ENCODE results near the gene KCNIP1. TPM values are rescaled to one million over a fixed set of nuclear protein-coding genes. Genes with fewer than 3 reads are reported as not detected.

KCNIP1 gene
- total RNA-seq, 8 experiments from 2014 or later, result 0.80 to 35.0 (median 14.5) TPM; not detected in 2

DNA sequence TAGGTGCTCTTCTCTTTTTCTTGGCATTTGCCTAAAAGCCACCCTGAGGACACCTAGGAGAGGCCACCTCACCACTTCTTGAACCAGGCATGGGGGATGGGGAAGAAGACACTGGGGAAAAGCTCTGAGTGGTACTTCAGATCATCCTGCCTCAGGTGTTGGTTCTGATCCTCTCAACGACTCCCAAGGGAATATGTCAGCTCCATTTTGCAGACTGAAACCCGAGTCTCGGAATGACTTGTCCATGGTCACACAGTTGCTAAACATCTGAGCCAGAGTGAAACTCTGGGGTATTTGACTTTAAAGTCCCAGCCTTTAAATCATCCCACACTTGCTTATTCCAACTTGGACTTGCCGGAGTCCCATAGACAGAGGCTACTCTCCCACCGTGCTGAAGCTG lies 159.1 kb downstream of the KCNIP1 start:
- no peak for ATAC-seq (replicated peaks in 6 of 8)
- in situ Hi-C loops (cut with MboI; ENCODE audit: low pct_unique_long_range_greater_than_20kb in 2 of 9, low sequenced_read_pairs in 9 of 9, unreplicated experiment in 9 of 9), result no loop called here

DNA sequence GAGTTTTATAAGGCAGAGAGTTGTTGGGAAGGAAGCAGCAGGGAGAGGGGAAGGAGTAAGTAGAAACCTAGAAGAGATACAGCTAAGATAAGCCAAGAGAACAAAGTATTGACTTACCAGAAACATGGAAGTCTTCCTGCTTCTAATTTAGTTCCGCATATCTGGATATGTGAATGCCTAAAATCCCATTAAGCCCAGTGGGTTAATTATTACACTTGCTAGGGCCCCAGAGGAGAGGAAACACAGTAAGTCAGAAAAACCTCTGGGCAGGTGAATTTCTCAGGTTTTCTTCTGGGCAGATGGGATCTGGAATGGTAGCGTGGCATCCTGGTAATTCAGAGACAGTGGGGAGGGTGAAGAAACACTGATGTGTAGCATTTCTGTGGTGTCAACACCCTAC lies 175.0 kb downstream of the KCNIP1 start:
- in situ Hi-C loops (cut with MboI; ENCODE audit: low pct_unique_long_range_greater_than_20kb in 2 of 9, low sequenced_read_pairs in 9 of 9, unreplicated experiment in 9 of 9), result no loop called here
- no peak for ATAC-seq (replicated peaks in 6 of 8)
- WGBS, 10 experiments, result 21 to 91% (median 68%) methylated on average over 1 to 2 of the region's 2 CpGs; no CpG with 5 or more reads in 2 of the 10 experiments

More for the DNA sequence above, 159.1 kb downstream of the KCNIP1 start:
- 43 to 100% (median 85%) methylated on average over 1 to 5 of the region's 5 CpGs; no CpG with 5 or more reads in 2 of the 10 experiments for WGBS, 10 experiments
- Histone ChIP-seq H3K4me3 (no peak overlapping the region), H3K27ac (no peak overlapping the region), H3K4me1 (replicated peaks in 1 of 2) (peaks cover 0 to 5% of the 10 kb centered on the region in 2 donors)

DNA sequence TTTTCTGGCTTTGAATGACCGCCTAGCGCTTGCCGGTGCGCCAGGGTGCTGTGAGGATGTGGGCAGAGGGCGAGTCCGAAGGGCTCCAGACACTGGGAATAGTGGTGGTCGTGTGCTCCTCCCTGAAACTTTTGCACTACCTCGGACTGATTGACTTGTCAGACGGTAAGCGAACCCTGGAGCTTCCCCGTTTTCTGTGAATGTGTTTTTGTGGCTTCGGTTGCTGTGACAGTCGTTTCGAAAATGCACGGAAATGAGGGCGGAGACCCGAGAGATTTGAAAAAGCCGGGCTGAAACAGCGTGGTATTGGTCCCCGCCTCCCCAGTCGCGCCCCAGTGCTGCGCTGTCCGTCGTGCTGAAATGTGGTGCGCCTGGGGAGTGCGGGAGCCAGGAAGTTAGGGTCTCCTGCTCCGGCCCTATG lies 177.2 kb downstream of the KCNIP1 start:
- in situ Hi-C loops (cut with MboI; ENCODE audit: low pct_unique_long_range_greater_than_20kb in 2 of 9, low sequenced_read_pairs in 9 of 9, unreplicated experiment in 9 of 9), result no loop called here
- peak; percentile 72 to 100 (median 80) for ATAC-seq (replicated peaks in 6 of 8)
- Histone ChIP-seq H3K4me1 (replicated peaks in 1 of 2) (no peaks in the 10 kb centered on the region), H3K4me3 (no peak overlapping the region), H3K27ac (no peak overlapping the region)
- WGBS, 10 experiments, result 0 to 21% (median 0%) methylated on average over 2 to 18 of the region's 28 CpGs; no CpG with 5 or more reads in 1 of the 10 experiments

More for the DNA sequence above, 175.0 kb downstream of the KCNIP1 start:
- no peak overlapping the region for H3K4me3 ChIP-seq
- no peaks in the 10 kb centered on the region for H3K4me1 ChIP-seq (replicated peaks in 1 of 2)
- no peak overlapping the region for H3K27ac ChIP-seq

DNA sequence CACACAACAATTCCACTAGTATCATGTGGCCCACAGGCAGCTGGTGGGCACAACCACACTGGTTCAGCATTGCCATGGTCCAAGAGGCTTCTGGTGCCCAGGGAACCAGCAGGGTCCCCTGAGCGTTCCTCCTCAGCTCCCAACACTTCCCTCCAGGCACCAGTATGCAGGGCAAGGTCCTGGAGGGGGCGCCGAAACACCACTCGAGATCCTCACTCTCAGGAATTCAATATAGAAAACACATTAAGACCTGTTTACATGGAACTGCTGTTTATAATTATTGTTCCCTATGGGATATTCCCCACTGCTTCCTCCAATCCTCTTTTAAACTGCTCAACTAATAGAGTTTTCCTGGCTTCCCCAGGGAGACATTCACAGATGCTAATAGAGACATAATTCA lies 187.8 kb downstream of the KCNIP1 start:
- Histone ChIP-seq H3K27ac (no peak overlapping the region), H3K4me1 (replicated peaks in 1 of 2) (peaks cover 2 to 41% of the 10 kb centered on the region in 2 donors), H3K4me3 (no peak overlapping the region)
- 0 to 48% (median 20%) methylated on average over 1 to 4 of the region's 4 CpGs; no CpG with 5 or more reads in 5 of the 10 experiments for WGBS, 10 experiments
- in situ Hi-C loops (cut with MboI; ENCODE audit: low pct_unique_long_range_greater_than_20kb in 2 of 9, low sequenced_read_pairs in 9 of 9, unreplicated experiment in 9 of 9), result no loop called here
- ATAC-seq (replicated peaks in 6 of 8), result peak in 5 of 8 experiments; percentile 69 to 90 (median 86)

DNA sequence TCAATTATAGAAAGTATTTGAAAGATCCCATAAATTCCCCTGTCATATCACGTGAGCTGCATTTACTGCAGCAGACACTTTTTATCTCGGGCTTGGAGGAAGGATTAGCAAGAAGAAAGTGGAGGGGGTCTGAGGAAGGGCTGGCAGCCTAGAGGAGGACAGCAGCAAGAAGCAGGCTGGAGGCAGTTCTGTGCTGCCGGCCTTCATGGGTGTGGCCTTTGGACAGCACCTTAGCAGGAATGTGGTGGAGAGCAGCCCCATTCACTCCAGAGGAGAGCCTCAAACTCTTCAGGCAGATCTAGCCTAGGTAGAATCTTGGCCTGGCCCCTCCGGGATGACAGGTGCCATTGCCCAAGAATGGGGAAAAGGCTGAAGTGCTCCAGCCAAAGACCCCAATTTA lies 189.9 kb downstream of the KCNIP1 start:
- H3K4me1 ChIP-seq (replicated peaks in 1 of 2), result peaks cover 2 to 53% of the 10 kb centered on the region in 2 donors
- no peak overlapping the region for H3K4me3 ChIP-seq
- WGBS, 10 experiments, result 0 to 83% (median 45%) methylated on average over 1 to 3 of the region's 4 CpGs; no CpG with 5 or more reads in 4 of the 10 experiments
- ATAC-seq (replicated peaks in 6 of 8), result peak in 3 of 8 experiments; percentile 39 to 65 (median 44)
- H3K27ac ChIP-seq, result no peak overlapping the region
- in situ Hi-C loops (cut with MboI; ENCODE audit: low pct_unique_long_range_greater_than_20kb in 2 of 9, low sequenced_read_pairs in 9 of 9, unreplicated experiment in 9 of 9), result no loop called here

DNA sequence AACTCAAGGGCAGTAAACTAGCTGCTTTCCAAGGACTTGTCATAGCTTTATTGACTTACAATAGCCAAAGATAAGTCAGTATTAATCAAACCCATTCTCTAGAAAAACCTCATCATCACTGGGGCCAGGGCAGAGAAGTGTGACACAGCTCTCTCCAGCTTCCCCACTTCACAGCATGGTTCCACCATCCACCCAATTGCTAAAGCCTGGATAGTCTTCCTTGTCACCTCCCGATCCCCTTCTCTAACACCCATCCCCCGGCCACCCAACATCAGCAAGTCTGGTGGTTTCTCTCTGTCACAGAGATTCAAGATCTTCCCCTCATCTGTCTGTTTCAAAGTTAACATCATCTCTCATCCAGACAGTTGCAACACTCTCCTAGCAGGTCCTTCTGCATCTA lies 191.1 kb downstream of the KCNIP1 start:
- Histone ChIP-seq H3K4me3 (no peak overlapping the region), H3K4me1 (replicated peaks in 1 of 2) (peaks cover 2 to 53% of the 10 kb centered on the region in 2 donors), H3K27ac (no peak overlapping the region)
- no peak for ATAC-seq (replicated peaks in 6 of 8)
- WGBS, 10 experiments, result 0 to 90% (median 62%) methylated on average over 1 to 2 of the region's 2 CpGs; no CpG with 5 or more reads in 3 of the 10 experiments
- in situ Hi-C loops (cut with MboI; ENCODE audit: low pct_unique_long_range_greater_than_20kb in 2 of 9, low sequenced_read_pairs in 9 of 9, unreplicated experiment in 9 of 9), result no loop called here

DNA sequence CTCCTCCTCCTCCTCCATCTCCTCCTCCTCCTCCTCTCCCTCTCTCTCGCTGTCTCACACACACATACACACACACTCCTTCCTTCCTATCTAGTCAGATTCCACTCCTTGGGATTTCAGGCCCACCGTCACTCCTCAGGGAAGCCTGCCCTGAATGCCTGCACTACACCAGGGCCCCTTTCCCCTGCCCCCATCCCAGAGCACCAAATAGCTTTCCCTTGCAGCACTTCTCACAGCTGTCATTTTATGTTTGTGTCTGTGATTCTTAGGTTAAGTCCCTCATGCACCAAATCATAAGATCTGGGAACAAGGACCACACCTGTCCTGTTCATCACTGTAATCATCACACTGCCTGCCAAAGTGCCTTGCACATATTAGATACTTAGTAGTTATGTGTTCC lies 193.2 kb downstream of the KCNIP1 start:
- WGBS, 10 experiments, result no CpG with 5 or more reads among the region's 2 CpGs
- H3K4me1 ChIP-seq (replicated peaks in 1 of 2), result peaks cover 0 to 46% of the 10 kb centered on the region in 2 donors
- H3K27ac ChIP-seq, result no peak overlapping the region
- ATAC-seq (replicated peaks in 6 of 8), result no peak
- in situ Hi-C loops (cut with MboI; ENCODE audit: low pct_unique_long_range_greater_than_20kb in 2 of 9, low sequenced_read_pairs in 9 of 9, unreplicated experiment in 9 of 9), result no loop called here
- no peak overlapping the region for H3K4me3 ChIP-seq

DNA sequence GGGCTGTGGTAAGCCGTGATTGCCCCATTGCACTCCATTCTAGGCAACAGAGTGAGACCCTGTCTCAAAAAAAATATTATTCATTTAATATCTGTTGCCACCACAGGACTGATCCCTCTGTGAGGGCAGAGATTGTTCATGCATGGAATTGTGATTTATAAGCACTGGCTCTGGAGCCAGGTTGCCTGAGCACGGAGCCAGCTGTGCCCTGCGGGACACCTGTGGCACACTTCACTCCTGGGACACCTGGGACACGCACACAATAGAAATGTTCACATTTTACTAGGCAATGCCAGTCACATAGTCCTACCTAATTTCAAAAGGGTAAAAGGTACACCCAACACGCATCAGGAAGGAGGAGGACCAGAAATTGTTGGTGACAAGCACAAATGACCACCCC lies 196.7 kb downstream of the KCNIP1 start:
- in situ Hi-C loops (cut with MboI; ENCODE audit: low pct_unique_long_range_greater_than_20kb in 2 of 9, low sequenced_read_pairs in 9 of 9, unreplicated experiment in 9 of 9), result no loop called here
- no peak overlapping the region for H3K4me3 ChIP-seq
- no peak for ATAC-seq (replicated peaks in 6 of 8)

DNA sequence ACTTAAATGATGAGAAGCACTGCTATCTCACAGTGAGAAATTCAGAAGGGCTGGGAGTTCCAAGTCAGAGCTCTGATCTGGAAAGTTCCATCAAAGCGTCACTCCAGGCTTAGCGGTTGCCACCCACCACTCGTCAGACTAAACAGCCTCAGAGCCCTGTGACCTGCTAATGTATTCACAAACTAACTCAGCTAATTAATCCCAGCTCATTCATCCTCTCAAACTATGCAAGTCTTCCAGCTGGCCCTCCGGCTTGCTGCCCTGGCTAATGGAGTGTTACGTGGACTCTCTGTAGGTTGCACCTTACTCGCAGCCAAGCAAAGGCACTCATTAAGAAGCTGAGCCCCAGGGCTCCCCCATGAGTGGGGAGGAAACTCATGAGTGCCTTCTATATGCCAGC lies 197.5 kb downstream of the KCNIP1 start:
- peak in 7 of 8 experiments; percentile 32 to 81 (median 53) for ATAC-seq (replicated peaks in 6 of 8)
- 0 to 100% (median 57%) methylated on average over 1 to 5 of the region's 6 CpGs; no CpG with 5 or more reads in 2 of the 10 experiments for WGBS, 10 experiments
- in situ Hi-C loops (cut with MboI; ENCODE audit: low pct_unique_long_range_greater_than_20kb in 2 of 9, low sequenced_read_pairs in 9 of 9, unreplicated experiment in 9 of 9), result no loop called here
- H3K4me1 ChIP-seq (replicated peaks in 1 of 2), result peaks cover 4 to 41% of the 10 kb centered on the region in 2 donors
- no peak overlapping the region for H3K27ac ChIP-seq
- no peak overlapping the region for H3K4me3 ChIP-seq

More for the DNA sequence above, 196.7 kb downstream of the KCNIP1 start:
- peaks cover 4 to 33% of the 10 kb centered on the region in 2 donors for H3K4me1 ChIP-seq (replicated peaks in 1 of 2)
- H3K27ac ChIP-seq, result no peak overlapping the region
- WGBS, 10 experiments, result 8 to 100% (median 77%) methylated on average over 1 to 5 of the region's 5 CpGs; no CpG with 5 or more reads in 1 of the 10 experiments

DNA sequence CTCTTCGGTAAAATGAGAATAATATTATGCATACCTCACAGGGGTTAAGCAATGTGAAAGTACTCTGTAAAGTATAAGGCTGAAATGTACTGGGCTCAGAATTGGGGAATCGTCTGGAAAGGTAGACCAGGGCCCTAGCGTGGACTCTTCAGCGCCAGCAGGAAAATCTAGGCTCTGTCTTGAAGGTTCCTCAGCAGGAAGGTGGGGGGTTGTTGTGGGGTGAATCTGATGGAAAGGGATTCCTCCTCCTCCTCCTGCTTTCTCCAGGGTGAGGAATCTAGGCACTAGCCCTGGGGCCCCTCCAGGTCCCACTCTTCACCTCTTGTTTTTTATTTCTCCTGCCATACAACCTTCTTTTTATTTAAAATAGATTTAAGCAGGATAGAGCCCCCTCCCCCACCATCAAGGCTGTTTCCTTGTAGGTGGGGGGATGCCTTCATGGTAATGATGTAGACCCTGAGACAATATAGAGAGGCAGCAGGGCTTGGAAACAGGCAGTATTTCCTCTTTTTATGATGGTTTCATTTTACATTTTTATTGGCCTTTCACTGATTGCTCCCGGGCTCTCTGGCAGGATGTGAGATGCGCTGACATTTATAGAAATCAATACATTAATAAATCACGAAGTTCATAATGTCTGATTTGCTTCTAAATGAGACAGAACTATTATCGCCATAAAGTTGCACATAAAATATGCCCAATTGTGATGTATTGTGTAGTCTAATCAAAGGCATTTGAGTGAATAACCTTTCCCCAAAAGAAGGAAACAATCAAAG lies 200.8 kb downstream of the KCNIP1 start:
- Histone ChIP-seq H3K4me3 (no peak overlapping the region), H3K4me1 (replicated peaks in 1 of 2) (peaks cover 4 to 42% of the 10 kb centered on the region in 2 donors), H3K27ac (peak overlapping the region; percentile 41 to 56)
- 0 to 100% (median 37%) methylated on average over 1 to 4 of the region's 8 CpGs; no CpG with 5 or more reads in 1 of the 10 experiments for WGBS, 10 experiments
- in situ Hi-C loops (cut with MboI; ENCODE audit: low pct_unique_long_range_greater_than_20kb in 2 of 9, low sequenced_read_pairs in 9 of 9, unreplicated experiment in 9 of 9), result no loop called here
- peak in 5 of 8 experiments; percentile 66 to 93 (median 80) for ATAC-seq (replicated peaks in 6 of 8)

DNA sequence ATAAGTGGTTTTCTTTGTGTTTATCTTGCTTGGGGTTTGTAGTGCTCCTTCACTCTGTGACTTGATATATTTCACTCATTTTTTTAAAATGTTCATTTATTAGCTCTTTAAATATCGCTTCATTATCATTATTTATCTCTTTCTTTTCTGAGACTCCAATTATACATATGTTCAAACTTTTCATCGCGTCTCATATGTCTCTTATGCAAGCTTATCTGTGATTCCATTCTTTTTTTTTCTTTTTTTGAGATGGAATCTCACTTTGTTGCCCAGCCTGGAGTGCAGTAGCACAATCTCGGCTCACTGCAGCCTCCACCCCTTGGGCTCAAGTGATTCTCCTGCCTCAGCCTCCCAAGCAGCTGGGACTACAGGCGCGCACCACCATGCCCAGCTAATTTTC lies 205.8 kb downstream of the KCNIP1 start:
- H3K4me3 ChIP-seq, result no peak overlapping the region
- H3K4me1 ChIP-seq (replicated peaks in 1 of 2), result peaks cover 1 to 30% of the 10 kb centered on the region in 2 donors
- ATAC-seq (replicated peaks in 6 of 8), result no peak
- H3K27ac ChIP-seq, result no peak overlapping the region
- in situ Hi-C loops (cut with MboI; ENCODE audit: low pct_unique_long_range_greater_than_20kb in 2 of 9, low sequenced_read_pairs in 9 of 9, unreplicated experiment in 9 of 9), result no loop called here
- WGBS, 10 experiments, result 20 to 100% (median 73%) methylated on average over 1 to 6 of the region's 6 CpGs

DNA sequence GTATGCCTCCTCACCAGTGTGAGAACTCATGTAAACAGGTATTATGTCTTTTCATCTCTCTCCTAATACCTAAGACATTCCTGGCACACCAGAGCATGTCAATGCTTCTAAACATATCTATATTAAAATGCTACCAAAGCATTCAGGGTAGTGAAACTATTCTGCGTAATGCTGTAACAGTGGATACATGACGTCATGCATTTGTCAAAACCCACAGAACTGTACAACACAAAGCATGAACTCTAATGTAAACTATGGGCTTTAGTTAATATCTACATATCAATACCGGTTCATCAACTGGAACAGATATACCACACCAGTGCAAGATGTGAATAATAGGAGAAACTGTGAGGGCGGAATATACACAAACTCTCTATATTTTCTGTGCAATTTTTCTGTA lies 207.5 kb downstream of the KCNIP1 start:
- Histone ChIP-seq H3K27ac (no peak overlapping the region), H3K4me1 (replicated peaks in 1 of 2) (peaks cover 10 to 25% of the 10 kb centered on the region in 2 donors), H3K4me3 (no peak overlapping the region)
- no peak for ATAC-seq (replicated peaks in 6 of 8)
- in situ Hi-C loops (cut with MboI; ENCODE audit: low pct_unique_long_range_greater_than_20kb in 2 of 9, low sequenced_read_pairs in 9 of 9, unreplicated experiment in 9 of 9), result no loop called here
- WGBS, 10 experiments, result 13 to 97% (median 89%) methylated on average over 1 to 4 of the region's 4 CpGs; no CpG with 5 or more reads in 1 of the 10 experiments

DNA sequence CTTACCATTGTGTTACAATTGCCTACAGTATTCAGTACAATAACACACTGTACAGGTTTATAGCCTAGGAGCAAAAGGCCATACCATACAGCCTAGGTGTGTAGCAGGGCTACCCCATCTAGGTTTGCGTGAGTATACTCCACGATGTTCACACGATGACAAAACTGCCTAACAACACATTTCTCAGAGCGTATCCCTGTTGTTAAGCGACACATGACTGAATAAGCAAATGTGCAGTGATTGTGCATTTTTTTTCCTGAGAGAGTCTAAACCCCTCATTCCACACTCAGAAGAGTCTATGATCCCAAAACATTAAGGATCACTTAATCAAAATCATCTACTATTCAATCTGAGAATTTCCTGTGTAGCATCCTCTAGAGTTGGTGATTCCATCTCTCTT lies 211.3 kb downstream of the KCNIP1 start:
- peaks cover 10 to 20% of the 10 kb centered on the region in 2 donors for H3K4me1 ChIP-seq (replicated peaks in 1 of 2)
- peak in 1 of 8 experiments; percentile 64 for ATAC-seq (replicated peaks in 6 of 8)
- no peak overlapping the region for H3K4me3 ChIP-seq
- in situ Hi-C loops (cut with MboI; ENCODE audit: low pct_unique_long_range_greater_than_20kb in 2 of 9, low sequenced_read_pairs in 9 of 9, unreplicated experiment in 9 of 9), result no loop called here
- no peak overlapping the region for H3K27ac ChIP-seq
- WGBS, 10 experiments, result 72 to 100% (median 86%) methylated on average over 2 to 5 of the region's 5 CpGs; no CpG with 5 or more reads in 6 of the 10 experiments

All from motor neuron (in vitro differentiated cells).